SK-N-SH (cell line): ENCODE results near the gene ATE1. TPM values are rescaled to one million over a fixed set of nuclear protein-coding genes. Genes with fewer than 3 reads are reported as not detected.
A peak's percentile ranks its signal among the peaks of the same experiment; 100 is the strongest.

Source experiments
- CTCF ChIA-PET: fragments of 300-600, 350-600 bp; formaldehyde crosslinking; extraction: SDS; loops from one replicate; lab custom pipeline; 2021; lab: Yijun Ruan, JAX
- POLR2A ChIA-PET: fragments of 350-600 bp; sonication (Branson Sonifier 250); formaldehyde crosslinking; extraction: SDS; loops from one replicate; lab custom pipeline; 2020; ENCODE audit warnings: antibody characterized with exemption, inconsistent platforms; lab: Yijun Ruan, JAX
- DNase-seq: peaks from one replicate; pipeline ENCODE4 v3.0.0; 2012
- H2AFZ ChIP-seq: fragments of 200-600 bp; sonication (generic); 2 replicates; pipeline ENCODE4 v1.8.1; 2016; ENCODE audit warnings: antibody characterized with exemption, mild to moderate bottlenecking, low read depth
- H3F3A ChIP-seq: fragments of 200-600 bp; sonication (generic); replicated peaks from 2 replicates; pipeline ENCODE3; 2016; ENCODE audit warnings: antibody characterized with exemption, mild to moderate bottlenecking; ENCODE audit not compliant: insufficient read depth
- H3K27ac ChIP-seq, 2 experiments: fragments of 200-500 bp in 1 of 2; fragments of 200-600 bp in 1 of 2; sonication (Bioruptor generic) in 1 of 2; sonication (generic), shearing (Covaris generic) in 1 of 2; 2 replicates each; pipeline versions ENCODE4 v1.5.1 to v1.6.1; 2014 to 2016; ENCODE audit warnings: low read depth in 2 of 2, inconsistent platforms in 1 of 2, low read length in 1 of 2, mild to moderate bottlenecking in 1 of 2, mixed read lengths in 1 of 2
- H3K27me3 ChIP-seq: fragments of 200-600 bp; sonication (generic), shearing (Covaris generic); 2 replicates; pipeline ENCODE4 v1.6.1; 2016; ENCODE audit warnings: mixed run types; ENCODE audit not compliant: insufficient read depth
- H3K36me3 ChIP-seq, 2 experiments: fragments of 200-500 bp in 1 of 2; fragments of 200-600 bp in 1 of 2; sonication (Bioruptor generic) in 1 of 2; sonication (generic) in 1 of 2; replicated peaks in 1 of 2; 2 replicates each; pipeline versions ENCODE3 to v1.5.1; 2014 to 2016; ENCODE audit warnings: low read length in 1 of 2, mild to moderate bottlenecking in 1 of 2; ENCODE audit not compliant: insufficient read depth in 2 of 2, control insufficient read depth in 1 of 2
- H3K4me1 ChIP-seq, 2 experiments: fragments of 200-500 bp in 1 of 2; fragments of 200-600 bp in 1 of 2; sonication (Bioruptor generic) in 1 of 2; sonication (generic), shearing (Covaris generic) in 1 of 2; 2 replicates each; pipeline versions ENCODE4 v1.5.1 to v1.6.1; 2014 to 2016; ENCODE audit warnings: low read depth in 1 of 2, low read length in 1 of 2, mixed run types in 1 of 2; ENCODE audit not compliant: insufficient read depth in 2 of 2, control insufficient read depth in 1 of 2
- H3K4me2 ChIP-seq: fragments of 200-600 bp; sonication (generic), shearing (Covaris generic); 2 replicates; pipeline ENCODE4 v1.6.1; 2017; ENCODE audit warnings: mixed run types
- H3K4me3 ChIP-seq, 2 experiments: fragments of 200-500 bp in 1 of 2; fragments of 200-600 bp in 1 of 2; sonication (Bioruptor generic) in 1 of 2; sonication (generic), shearing (Covaris generic) in 1 of 2; 2 replicates each; pipeline versions ENCODE4 v1.5.1 to v1.8.1; 2014 to 2016; ENCODE audit warnings: low read depth in 2 of 2, inconsistent platforms in 1 of 2, low read length in 1 of 2, mild to moderate bottlenecking in 1 of 2, mixed read lengths in 1 of 2, moderate library complexity in 1 of 2
- H3K79me2 ChIP-seq: fragments of 200-600 bp; sonication (generic); 2 replicates; pipeline ENCODE4 v1.8.1; 2017; ENCODE audit warnings: mild to moderate bottlenecking; ENCODE audit not compliant: insufficient read depth
- H3K9ac ChIP-seq: fragments of 200-600 bp; sonication (generic); 2 replicates; pipeline ENCODE4 v1.6.1; 2017; ENCODE audit warnings: mixed run types
- H3K9me2 ChIP-seq: fragments of 200-600 bp; sonication (generic); 2 replicates; pipeline ENCODE4 v1.6.1; 2017; ENCODE audit warnings: mixed run types
- H3K9me3 ChIP-seq: fragments of 200-600 bp; sonication (generic); 2 replicates; pipeline ENCODE4 v1.6.1; 2017; ENCODE audit warnings: mixed run types, mild to moderate bottlenecking, moderate library complexity
- H4K20me1 ChIP-seq: fragments of 200-600 bp; sonication (generic); 2 replicates; pipeline ENCODE4 v1.6.1; 2017; ENCODE audit warnings: mild to moderate bottlenecking, mixed run types; ENCODE audit not compliant: insufficient read depth
- CHD2 ChIP-seq: fragments of 150-350 bp; IDR thresholded peaks from 2 replicates; pipeline ENCODE4 v1.6.1; 2018; ENCODE audit warnings: low read length; ENCODE audit not compliant: partially characterized antibody
- ELF1 ChIP-seq: IDR thresholded peaks from 2 replicates; pipeline ENCODE4 v1.4.0; 2012
- EP300 ChIP-seq, 2 experiments: IDR thresholded peaks; 2 replicates each; pipeline versions ENCODE4 v1.4.0 to v1.6.1; 2012; ENCODE audit warnings: borderline replicate concordance in 1 of 2, low read depth in 1 of 2, low read length in 1 of 2
- EZH2phosphoT487 ChIP-seq: fragments of 200-600 bp; sonication (generic); IDR thresholded peaks from 2 replicates; pipeline ENCODE4 v1.6.1; 2017; ENCODE audit warnings: low read depth, mixed run types, mild to moderate bottlenecking, antibody characterized with exemption, moderate library complexity, borderline replicate concordance
- FOSL2 ChIP-seq: IDR thresholded peaks from 2 replicates; pipeline ENCODE4 v1.4.0; 2012; ENCODE audit warnings: low read depth, mild to moderate bottlenecking, moderate library complexity, borderline replicate concordance
- FOXJ3 ChIP-seq: sonication (generic); formaldehyde crosslinking; IDR thresholded peaks from 2 replicates; pipeline ENCODE4 v1.5.1; 2020; ENCODE audit warnings: mild to moderate bottlenecking, missing genetic modification reagents
- FOXM1 ChIP-seq: IDR thresholded peaks from 2 replicates; pipeline ENCODE4 v1.4.0; 2012; ENCODE audit warnings: low read depth, mild to moderate bottlenecking
- GATA2 ChIP-seq: sonication (generic); formaldehyde crosslinking; IDR thresholded peaks from 2 replicates; pipeline ENCODE4 v1.5.0; 2020; ENCODE audit warnings: mild to moderate bottlenecking, missing genetic modification reagents
- IRF3 ChIP-seq: fragments of 150-350 bp; IDR thresholded peaks from 2 replicates; pipeline ENCODE4 v1.6.1; 2016; ENCODE audit warnings: mild to moderate bottlenecking, low read depth, low read length
- MAX ChIP-seq: IDR thresholded peaks from 2 replicates; pipeline ENCODE4 v1.4.0; 2012; ENCODE audit warnings: low read depth
- RAD21 ChIP-seq: IDR thresholded peaks from 2 replicates; pipeline ENCODE4 v1.6.1; 2012; ENCODE audit warnings: mild to moderate bottlenecking, low read length
- RCOR1 ChIP-seq: fragments of 150-350 bp; IDR thresholded peaks from 2 replicates; pipeline ENCODE4 v1.6.1; 2017; ENCODE audit warnings: antibody characterized with exemption, low read length
- RFX5 ChIP-seq: IDR thresholded peaks from 2 replicates; pipeline ENCODE4 v1.6.1; 2012; ENCODE audit warnings: mild to moderate bottlenecking, improper control_type of control experiment, low read length
- SMC3 ChIP-seq: IDR thresholded peaks from 2 replicates; pipeline ENCODE4 v1.6.1; 2012; ENCODE audit warnings: low read depth, low read length, improper control_type of control experiment
- TAF1 ChIP-seq: IDR thresholded peaks from 2 replicates; pipeline ENCODE4 v1.6.1; 2012; ENCODE audit warnings: low read depth, mild to moderate bottlenecking, low read length, moderate library complexity, borderline replicate concordance
- TCF12 ChIP-seq: IDR thresholded peaks from 2 replicates; pipeline ENCODE4 v1.4.0; 2012
- TEAD4 ChIP-seq: IDR thresholded peaks from 2 replicates; pipeline ENCODE4 v1.4.0; 2012; ENCODE audit warnings: mild to moderate bottlenecking, borderline replicate concordance; ENCODE audit not compliant: insufficient read depth
- USF1 ChIP-seq: IDR thresholded peaks from 2 replicates; pipeline ENCODE4 v1.4.0; 2012; ENCODE audit warnings: low read depth, borderline replicate concordance
- ZBTB33 ChIP-seq: IDR thresholded peaks from 2 replicates; pipeline ENCODE4 v1.4.0; 2012; ENCODE audit warnings: low read depth, borderline replicate concordance
- WGBS: methylation state at CpG from one replicate; pipeline ENCODE4 v1.1.6; 2017; ENCODE audit warnings: low lambda C conversion rate; 5-methylcytosine and 5-hydroxymethylcytosine counted together
- polyA plus RNA-seq, 3 experiments: library from polyadenylated mRNA; depleted of rRNA; stranded (reverse); fragments of >200 nt; gene quantifications; 2 replicates each; pipeline ENCODE4 v1.2.3, GENCODE V29; 2012
- TF ChIP-seq, protein P1 (sequence below): IDR thresholded peaks from 2 replicates; pipeline ENCODE4; 2012
- TF ChIP-seq, protein P2 (sequence below): fragments of 150-350 bp; IDR thresholded peaks from 2 replicates; pipeline ENCODE4 v1.6.1; 2017; ENCODE audit warnings: antibody characterized with exemption, low read length, low read depth, borderline replicate concordance

The ATE1 gene
- polyA plus RNA-seq, 1 of the 3 experiments (the other 2 are of a cell fraction): 6.3 TPM

DNA sequence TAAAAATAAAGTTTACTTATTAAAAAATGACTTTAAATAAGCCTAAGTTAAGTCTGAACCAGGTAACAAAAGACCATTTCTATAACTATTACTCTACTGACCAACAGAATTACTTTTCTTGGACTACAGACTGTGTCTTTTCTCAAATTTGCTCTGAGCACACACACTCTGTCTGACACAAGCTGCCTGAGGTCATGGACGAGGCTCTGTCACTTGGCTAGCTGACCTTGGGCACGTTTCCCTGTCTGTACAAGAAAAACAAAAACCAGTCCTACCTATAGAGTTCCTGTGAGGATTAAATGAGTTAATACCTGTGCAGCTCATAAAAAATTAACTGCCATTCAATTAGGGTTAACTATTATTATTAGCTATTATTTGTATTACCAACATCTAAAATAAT, 22.9 kb downstream of the ATE1 start:
- no peaks in the 10 kb centered on the region for H3K27me3 ChIP-seq
- H3K36me3 ChIP-seq: peaks cover 7 to 18% of the 10 kb centered on the region in 2 experiments
- H3K79me2 ChIP-seq: no peaks in the 10 kb centered on the region
- H3F3A ChIP-seq: peaks cover 9% of the 10 kb centered on the region
- no peak overlapping the region for H3K4me3 ChIP-seq
- H4K20me1 ChIP-seq: no peaks in the 10 kb centered on the region
- POLR2A ChIA-PET: no interaction called here
- H3K4me2 ChIP-seq: no peak overlapping the region
- no peak overlapping the region for H2AFZ ChIP-seq
- 82% methylated on average over 2 of the region's 2 CpGs for WGBS
- no peak overlapping the region for H3K27ac ChIP-seq
- CTCF ChIA-PET: interaction anchor here (1.1 kb wide), 1 partner anchor 18 kb away, joined by 3 read pairs; no protein-coding TSS in a partner anchor
- no peak overlapping the region for H3K9ac ChIP-seq
- DNase-seq: no peak
- no peaks in the 10 kb centered on the region for H3K9me3 ChIP-seq
- TF ChIP-seq SMC3: no peak
- TF ChIP-seq, protein P1, sequence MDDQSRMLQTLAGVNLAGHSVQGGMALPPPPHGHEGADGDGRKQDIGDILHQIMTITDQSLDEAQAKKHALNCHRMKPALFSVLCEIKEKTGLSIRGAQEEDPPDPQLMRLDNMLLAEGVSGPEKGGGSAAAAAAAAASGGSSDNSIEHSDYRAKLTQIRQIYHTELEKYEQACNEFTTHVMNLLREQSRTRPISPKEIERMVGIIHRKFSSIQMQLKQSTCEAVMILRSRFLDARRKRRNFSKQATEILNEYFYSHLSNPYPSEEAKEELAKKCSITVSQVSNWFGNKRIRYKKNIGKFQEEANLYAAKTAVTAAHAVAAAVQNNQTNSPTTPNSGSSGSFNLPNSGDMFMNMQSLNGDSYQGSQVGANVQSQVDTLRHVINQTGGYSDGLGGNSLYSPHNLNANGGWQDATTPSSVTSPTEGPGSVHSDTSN: no peak
- TF ChIP-seq FOXM1: no peak
- no peak for TF ChIP-seq MAX
- TF ChIP-seq EP300 (IDR thresholded peaks at IDR 0.05; ENCODE audit: borderline replicate concordance in 1 of 2, low read depth in 1 of 2, low read length in 1 of 2): no peak
- no peaks in the 10 kb centered on the region; a peak in 1 of 4 replicates for H3K4me1 ChIP-seq
- no peaks in the 10 kb centered on the region for H3K9me2 ChIP-seq

DNA sequence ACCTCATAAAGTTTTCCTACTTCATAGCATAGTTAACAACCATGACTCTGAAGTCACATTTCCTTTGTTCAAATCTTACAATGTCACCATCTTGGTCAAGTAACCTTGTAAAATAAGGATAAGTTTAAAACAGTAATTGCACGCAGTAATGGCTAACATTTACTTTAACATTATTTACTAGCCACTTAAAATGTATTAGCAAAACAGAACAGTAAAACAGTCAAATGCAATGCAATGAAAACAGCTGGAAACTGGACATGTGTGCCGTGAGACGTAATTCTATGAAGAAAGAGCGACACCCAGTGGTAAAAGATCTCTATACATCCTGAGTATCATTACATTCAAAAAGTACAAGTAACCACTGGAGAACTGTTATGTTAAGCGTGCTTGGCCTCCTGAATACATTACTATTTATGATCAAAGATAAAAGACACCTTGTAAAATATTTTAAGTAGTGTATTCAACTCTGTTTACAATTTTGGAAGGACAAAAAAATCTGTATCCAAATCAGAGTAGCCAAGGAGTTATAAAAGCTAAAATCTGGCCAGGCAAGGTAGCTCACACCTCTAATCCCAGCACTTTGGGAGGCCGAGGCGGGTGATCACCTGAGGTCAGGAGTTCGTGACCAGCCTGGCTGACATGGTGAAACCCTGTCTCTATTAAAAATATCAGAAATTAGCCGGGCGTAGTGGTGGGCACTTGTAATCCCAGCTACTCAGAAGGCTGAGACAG, 27.2 kb downstream of the ATE1 start:
- Histone ChIP-seq H3K4me3 (no peak overlapping the region), H3K4me1 (no peaks in the 10 kb centered on the region; a peak in 2 of 4 replicates), H3K4me2 (no peak overlapping the region), H3K36me3 (peaks cover 25 to 30% of the 10 kb centered on the region in 2 experiments), H3K27ac (no peak overlapping the region), H2AFZ (no peak overlapping the region), H3K27me3 (no peaks in the 10 kb centered on the region), H3K9ac (no peak overlapping the region), H4K20me1 (no peaks in the 10 kb centered on the region), H3K9me2 (no peaks in the 10 kb centered on the region), H3F3A (peaks cover 9% of the 10 kb centered on the region), H3K79me2 (no peaks in the 10 kb centered on the region), H3K9me3 (no peaks in the 10 kb centered on the region)
- CTCF ChIA-PET: interaction anchor here (0.6 to 6.5 kb wide), 62 partner anchors 9 to 964 kb away, joined by 3 to 80 read pairs (median 4); partner anchors contain the start of genes ATE1, FGFR2 and NSMCE4A
- DNase-seq: peak; percentile 65
- POLR2A ChIA-PET: interaction anchor here (1.0 kb wide), 1 partner anchor 27 kb away, joined by 4 read pairs; the partner anchor contains the start of gene ATE1
- WGBS: 43% methylated on average over 10 of the region's 10 CpGs
- TF ChIP-seq TAF1: no peak
- TF ChIP-seq TEAD4: no peak
- TF ChIP-seq CHD2: no peak
- TF ChIP-seq USF1: no peak
- TF ChIP-seq, protein P2, sequence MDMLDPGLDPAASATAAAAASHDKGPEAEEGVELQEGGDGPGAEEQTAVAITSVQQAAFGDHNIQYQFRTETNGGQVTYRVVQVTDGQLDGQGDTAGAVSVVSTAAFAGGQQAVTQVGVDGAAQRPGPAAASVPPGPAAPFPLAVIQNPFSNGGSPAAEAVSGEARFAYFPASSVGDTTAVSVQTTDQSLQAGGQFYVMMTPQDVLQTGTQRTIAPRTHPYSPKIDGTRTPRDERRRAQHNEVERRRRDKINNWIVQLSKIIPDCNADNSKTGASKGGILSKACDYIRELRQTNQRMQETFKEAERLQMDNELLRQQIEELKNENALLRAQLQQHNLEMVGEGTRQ: no peak
- no peak for TF ChIP-seq FOXJ3
- peak; percentile 59; the same call in 1 of the 2 replicates for TF ChIP-seq SMC3
- peak; percentile 84 for TF ChIP-seq RAD21
- TF ChIP-seq ZBTB33: no peak
- no peak for TF ChIP-seq FOSL2
- TF ChIP-seq RFX5: no peak
- peak; percentile 10; the same call in 1 of the 2 replicates for TF ChIP-seq TCF12
- no peak for TF ChIP-seq ELF1
- no peak for TF ChIP-seq RCOR1
- TF ChIP-seq IRF3: no peak
- no peak for TF ChIP-seq EZH2phosphoT487
- no peak for TF ChIP-seq GATA2 (CRISPR knock-in tag)
